ENCODE data around the gene UBL7.
"Not testable (repeated sequence)": the region's sequence is repeated elsewhere in the genome, so short reads cannot be mapped to it uniquely, and the experiment has no call there.

UBL7 gene, protein sequence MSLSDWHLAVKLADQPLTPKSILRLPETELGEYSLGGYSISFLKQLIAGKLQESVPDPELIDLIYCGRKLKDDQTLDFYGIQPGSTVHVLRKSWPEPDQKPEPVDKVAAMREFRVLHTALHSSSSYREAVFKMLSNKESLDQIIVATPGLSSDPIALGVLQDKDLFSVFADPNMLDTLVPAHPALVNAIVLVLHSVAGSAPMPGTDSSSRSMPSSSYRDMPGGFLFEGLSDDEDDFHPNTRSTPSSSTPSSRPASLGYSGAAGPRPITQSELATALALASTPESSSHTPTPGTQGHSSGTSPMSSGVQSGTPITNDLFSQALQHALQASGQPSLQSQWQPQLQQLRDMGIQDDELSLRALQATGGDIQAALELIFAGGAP

GRCh38 chr15:74460871-74461846 is at the start of gene UBL7:
Gene UBL7 (minus strand): TSS chr15:74461160. CDS start chr15:74458867, 2,293 bp downstream.
- intact Hi-C loops (cut with DNase I) = loop anchor here (5.0 kb wide), 2 partner anchors 81 to 156 kb away; partner anchors contain the start of genes ARID3B and CLK3
- peak; percentile 93 to 99 (median 98) for DNase-seq

DNA sequence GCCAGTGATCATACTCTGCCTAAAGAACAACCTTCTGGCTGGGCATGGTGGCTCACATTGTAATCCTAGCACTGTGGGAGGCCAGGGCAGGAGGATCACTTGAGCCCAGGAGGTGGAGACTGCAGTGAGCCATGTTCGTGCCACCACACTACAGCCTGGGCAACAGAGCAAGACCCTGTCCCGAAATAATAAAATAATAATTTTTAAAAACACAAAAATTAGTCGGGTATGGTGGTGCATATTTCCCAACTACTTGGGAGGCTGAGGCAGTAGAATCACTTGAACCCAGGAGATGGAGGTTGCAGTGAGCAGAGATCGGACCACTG is 45.5 kb upstream of the UBL7 start:
- intact Hi-C loops (cut with DNase I) = no loop called here
- DNase-seq = no peak

DNA sequence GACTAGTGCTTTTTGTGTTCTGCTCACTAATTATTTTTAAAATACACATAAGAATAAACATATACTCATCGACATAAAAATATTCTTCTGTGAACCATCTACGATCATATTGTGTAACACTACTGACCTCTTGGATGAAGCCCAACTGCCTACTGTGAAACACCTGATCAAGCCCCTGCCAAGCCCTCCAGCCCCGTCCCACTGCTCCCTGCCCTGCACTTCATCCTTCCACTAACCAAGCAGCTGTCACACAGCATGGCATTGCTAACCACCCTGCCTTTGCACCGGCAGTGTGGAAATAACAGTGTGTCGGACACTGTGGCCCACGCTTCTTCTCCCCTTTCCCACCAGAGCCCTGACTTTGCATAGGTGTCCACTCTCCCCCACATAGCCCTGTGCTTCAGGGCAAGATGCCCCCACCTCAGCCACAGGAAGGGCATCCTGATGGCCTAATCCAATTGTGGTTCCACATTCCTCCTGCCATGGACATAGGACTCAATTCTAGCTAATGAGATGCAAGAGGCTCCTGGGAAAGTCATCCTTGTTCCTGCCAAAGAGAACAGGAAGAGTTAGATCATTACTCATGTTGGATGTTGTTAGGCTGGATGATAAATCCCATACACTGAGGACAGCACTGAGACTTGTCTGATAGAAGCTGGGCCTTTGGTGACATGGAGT is 45.0 kb upstream of the UBL7 start:
- no peak for DNase-seq
- intact Hi-C loops (cut with DNase I) = no loop called here

DNA sequence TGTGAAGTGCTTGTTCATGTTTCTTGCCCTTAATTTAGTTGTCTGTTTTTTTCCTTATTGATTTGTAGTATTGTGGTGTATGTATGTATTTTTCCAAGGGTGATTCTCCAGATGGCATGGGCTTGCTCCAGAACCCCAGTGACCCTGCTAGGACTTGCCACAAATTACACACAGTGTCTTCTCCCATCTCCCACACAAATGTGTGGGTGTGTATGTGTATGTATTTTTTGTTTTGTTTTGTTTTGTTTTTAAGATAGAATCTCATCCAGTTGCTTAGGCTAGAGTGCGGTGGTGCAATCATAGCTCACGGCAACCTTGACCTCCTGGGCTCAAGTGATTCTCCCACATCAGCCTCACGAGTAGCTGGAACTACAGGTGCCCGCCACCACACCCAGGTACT is 43.9 kb upstream of the UBL7 start:
- no peak for DNase-seq
- intact Hi-C loops (cut with DNase I) = no loop called here

DNA sequence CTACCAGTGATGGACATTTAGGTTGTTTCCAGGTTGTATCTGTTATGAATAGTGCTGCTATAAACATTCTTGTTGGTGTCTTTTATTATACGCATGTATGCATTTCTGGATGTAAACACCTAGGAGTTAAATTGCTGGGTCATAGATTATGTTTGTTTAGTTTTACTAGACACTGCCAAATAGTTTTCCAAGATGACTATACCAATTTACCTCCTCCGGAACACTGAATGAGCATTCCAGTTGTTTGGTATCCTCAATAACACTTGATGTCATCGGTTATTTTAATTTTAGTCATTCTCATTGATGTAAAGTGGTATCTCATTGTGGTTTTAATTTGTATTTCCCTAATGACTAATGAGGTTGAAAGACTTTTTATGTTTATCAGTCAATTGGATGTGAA is 43.5 kb upstream of the UBL7 start:
- intact Hi-C loops (cut with DNase I) = no loop called here
- DNase-seq = no peak

GRCh38 chr15:74502301-74502700 is 41.3 kb upstream of the UBL7 start:
- intact Hi-C loops (cut with DNase I) = no loop called here
- no peak for DNase-seq

DNA sequence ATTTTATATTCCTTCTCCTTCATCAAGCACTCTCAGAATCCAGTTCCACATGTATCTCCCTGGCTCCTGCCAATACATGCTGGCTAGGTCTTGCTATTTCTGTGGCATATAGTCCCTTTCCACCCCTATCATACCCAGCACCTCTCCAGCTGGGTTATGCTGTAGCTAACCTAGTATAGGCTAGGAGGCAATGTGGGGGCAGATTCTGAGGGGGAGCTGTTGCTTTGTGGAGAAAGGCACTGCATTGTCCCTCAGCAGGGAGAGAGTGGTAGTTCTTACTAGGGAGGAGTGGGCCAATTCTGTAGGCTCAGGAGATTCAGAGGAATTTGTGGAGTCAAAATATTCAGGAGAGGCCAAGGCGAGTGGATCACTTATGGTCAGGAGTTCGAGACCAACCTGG is 39.4 kb upstream of the UBL7 start:
- intact Hi-C loops (cut with DNase I) = no loop called here
- no peak for DNase-seq

DNA sequence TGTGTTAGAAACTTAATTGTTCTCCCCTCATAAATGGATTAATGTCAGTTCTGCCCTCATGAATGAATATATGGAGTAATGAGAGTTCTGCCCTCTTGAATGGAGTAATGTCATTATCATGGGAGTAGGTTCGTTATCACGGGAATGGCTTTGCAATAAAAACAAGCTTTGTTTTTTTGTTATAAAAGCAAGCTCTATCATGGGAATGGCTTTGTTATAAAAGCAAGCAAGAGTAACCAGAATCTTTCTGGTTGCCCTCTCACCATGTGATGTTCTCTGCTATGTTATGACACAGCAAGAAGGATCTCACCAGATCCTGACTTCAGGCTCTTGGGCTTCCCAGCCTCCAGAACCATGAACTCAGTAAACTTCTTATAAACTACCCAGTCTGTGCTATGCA is 38.4 kb upstream of the UBL7 start:
- intact Hi-C loops (cut with DNase I) = no loop called here
- DNase-seq = no peak

- intact Hi-C loops (cut with DNase I) = no loop called here
- DNase-seq = no peak
Measured at GRCh38 chr15:74497584-74497983, 36.6 kb upstream of the UBL7 start.

DNA sequence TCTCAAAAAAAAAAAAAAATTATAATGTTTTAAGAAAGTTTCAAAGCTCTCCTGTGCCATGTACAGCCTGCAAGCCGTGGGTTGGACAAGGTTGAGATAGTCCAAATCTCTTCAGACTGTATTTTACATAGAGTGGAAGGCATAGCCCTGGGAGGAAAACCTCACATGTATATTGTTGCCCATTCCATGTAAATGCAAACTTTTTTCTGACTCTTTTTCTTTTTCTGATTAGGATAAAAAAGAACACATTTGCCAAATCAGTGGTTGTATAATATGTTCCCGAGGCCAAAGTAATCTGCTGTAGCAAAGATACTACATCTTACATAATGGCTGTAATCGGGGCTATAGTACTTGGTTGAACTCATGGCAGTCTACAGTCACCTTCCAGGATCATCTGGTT is 35.7 kb upstream of the UBL7 start:
- intact Hi-C loops (cut with DNase I) = no loop called here
- DNase-seq = no peak

DNA sequence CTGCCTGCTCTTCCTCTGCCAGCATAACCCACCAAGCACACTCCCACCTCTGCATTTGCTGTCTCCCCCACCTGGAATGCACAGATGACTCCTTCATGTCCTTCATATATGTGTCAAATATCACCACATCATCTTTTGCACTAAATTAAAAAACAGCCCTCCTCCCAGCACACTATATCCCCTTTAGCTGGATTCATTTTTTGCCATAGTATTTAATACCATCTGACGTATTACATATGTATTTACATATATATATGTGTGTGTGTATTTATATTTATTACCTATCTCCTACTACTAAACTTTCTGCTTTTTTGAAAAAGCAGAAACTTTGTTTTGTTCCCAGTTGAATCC is 29.4 kb upstream of the UBL7 start:
- intact Hi-C loops (cut with DNase I) = no loop called here

GRCh38 chr15:74489518-74490338 is 28.8 kb upstream of the UBL7 start:
- intact Hi-C loops (cut with DNase I) = no loop called here
- DNase-seq = peak; percentile 24 to 82 (median 56)

More for the DNA sequence above, 29.4 kb upstream of the UBL7 start:
- DNase-seq = no peak

- DNase-seq = no peak
- intact Hi-C loops (cut with DNase I) = no loop called here
Measured at GRCh38 chr15:74488776-74489175, 27.8 kb upstream of the UBL7 start.

GRCh38 chr15:74482661-74483060 is 21.7 kb upstream of the UBL7 start:
- no peak for DNase-seq
- intact Hi-C loops (cut with DNase I) = no loop called here

GRCh38 chr15:74480364-74480763 is 19.4 kb upstream of the UBL7 start:
- intact Hi-C loops (cut with DNase I); DNase-seq: not testable (repeated sequence)

- intact Hi-C loops (cut with DNase I); DNase-seq: not testable (repeated sequence)
Measured at GRCh38 chr15:74471621-74472020, 10.7 kb upstream of the UBL7 start.

GRCh38 chr15:74470631-74471395 is 9.9 kb upstream of the UBL7 start:
- intact Hi-C loops (cut with DNase I) = no loop called here
- no peak for DNase-seq

DNA sequence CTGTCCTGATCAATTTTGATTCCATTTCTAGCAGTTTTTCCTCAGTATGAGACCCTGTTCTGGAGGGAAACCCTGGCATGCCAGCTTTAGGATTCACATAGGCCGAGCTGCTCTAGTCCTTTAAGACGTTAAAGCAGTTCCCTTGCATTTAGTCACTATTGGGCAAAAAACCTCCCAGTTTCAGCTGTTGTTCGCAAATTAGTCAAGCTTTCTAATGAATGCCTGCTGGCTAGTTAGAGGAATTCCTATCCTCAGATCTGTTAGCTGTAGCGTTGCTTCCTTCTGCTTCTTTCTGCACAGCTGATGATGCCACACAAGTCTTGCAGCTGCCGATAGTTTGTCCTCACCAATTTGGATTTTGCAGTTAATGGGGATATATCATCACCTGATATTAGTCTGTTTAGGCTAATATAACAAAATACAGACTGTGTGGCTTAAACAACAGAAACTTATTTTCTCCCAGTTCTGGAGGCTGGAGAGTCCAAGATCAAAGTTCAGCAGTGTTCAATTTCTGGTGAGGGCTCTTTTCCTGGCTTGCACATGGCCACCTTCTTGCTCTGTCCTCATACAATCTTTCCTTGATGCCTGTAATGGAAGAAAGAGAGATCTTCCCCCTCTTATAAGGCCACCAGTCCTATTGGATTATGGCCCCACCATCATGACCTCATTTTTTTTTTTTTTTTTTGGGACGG is 7.5 kb upstream of the UBL7 start:
- DNase-seq = no peak
- intact Hi-C loops (cut with DNase I) = no loop called here

Data from head of caudate nucleus (tissue), 42 donors.